Endodermal cell (in vitro differentiated cells): ENCODE results near the gene RBM38. TPM values are rescaled to one million over a fixed set of nuclear protein-coding genes. Genes with fewer than 3 reads are reported as not detected.

ENCODE experiments used
- DNase-seq: peaks from one replicate; pipeline ENCODE4 v3.0.0-alpha.2; 2017
- H3K27ac ChIP-seq: 2 replicates; pipeline ENCODE4 v1.5.1; 2013; ENCODE audit warnings: mild to moderate bottlenecking, low read depth, low read length, moderate library complexity
- H3K27me3 ChIP-seq: 2 replicates; pipeline ENCODE4 v1.6.1; 2013; ENCODE audit warnings: mild to moderate bottlenecking, low read length, moderate library complexity; ENCODE audit not compliant: insufficient read depth, control insufficient read depth, poor library complexity, severe bottlenecking
- H3K36me3 ChIP-seq: 2 replicates; pipeline ENCODE4 v1.7.0; 2013; ENCODE audit warnings: mild to moderate bottlenecking, low read length, moderate library complexity; ENCODE audit not compliant: control insufficient read depth, insufficient read depth
- H3K4me1 ChIP-seq: one replicate; pipeline ENCODE4 v1.7.0; 2013; ENCODE audit warnings: low read length; ENCODE audit not compliant: control insufficient read depth, insufficient read depth
- H3K4me3 ChIP-seq: 2 replicates; pipeline ENCODE4 v1.5.1; 2013; ENCODE audit warnings: mild to moderate bottlenecking, low read length, moderate library complexity
- H3K9ac ChIP-seq: 2 replicates; pipeline ENCODE4 v1.6.1; 2013; ENCODE audit warnings: mild to moderate bottlenecking, low read length, moderate library complexity; ENCODE audit not compliant: poor library complexity, severe bottlenecking; ENCODE audit errors: extremely low read depth
- H3K9me3 ChIP-seq: 2 replicates; pipeline ENCODE4 v1.6.1; 2013; ENCODE audit warnings: mild to moderate bottlenecking, low read length, moderate library complexity; ENCODE audit not compliant: control insufficient read depth
- H3K27ac Mint-ChIP-seq: 2 replicates; pipeline ENCODE4 v1.8.0; 2020; ENCODE audit warnings: mixed read lengths
- H3K27me3 Mint-ChIP-seq: 2 replicates; pipeline ENCODE4 v1.8.0; 2021; ENCODE audit warnings: mild to moderate bottlenecking, mixed read lengths; ENCODE audit not compliant: insufficient read depth
- H3K36me3 Mint-ChIP-seq: 2 replicates; pipeline ENCODE4 v1.8.0; 2020; ENCODE audit warnings: low read depth, mixed read lengths
- H3K4me1 Mint-ChIP-seq: 2 replicates; pipeline ENCODE4 v1.8.0; 2020; ENCODE audit warnings: mixed read lengths
- H3K4me3 Mint-ChIP-seq: 2 replicates; pipeline ENCODE4 v1.8.0; 2020; ENCODE audit warnings: mild to moderate bottlenecking, moderate library complexity, mixed read lengths
- H3K9me3 Mint-ChIP-seq: 2 replicates; pipeline ENCODE4 v1.8.0; 2020; ENCODE audit warnings: mild to moderate bottlenecking, mixed read lengths
- WGBS, 2 experiments: methylation state at CpG; one replicate each; pipeline versions ENCODE4 v1.1.5 to v1.1.7; 2013; ENCODE audit warnings: missing lambda C conversion rate in 2 of 2, mixed read lengths in 1 of 2; ENCODE audit not compliant: insufficient coverage in 1 of 2, insufficient read length in 1 of 2; 5-methylcytosine and 5-hydroxymethylcytosine counted together
- total RNA-seq, 2 donors: library from RNA; stranded (reverse); fragmentation: NEBNext Ultra II Directional in 1 of 2; extraction: Animal tissue kit (Norgen Biotek cat#: 25700) in 1 of 2; gene quantifications; 2 replicates in 1 of 2; 3 replicates in 1 of 2; pipeline ENCODE4 v1.2.1, GENCODE V29; 2021
- TF ChIP-seq, protein P1 (sequence below): fragments of 200-600 bp; sonication (generic); conservative IDR thresholded peaks from 2 replicates; pipeline ENCODE4 v1.5.0; 2021; ENCODE audit warnings: antibody characterized with exemption, mild to moderate bottlenecking

RBM38 gene
- total RNA-seq, 2 donors from 2014 or later = 29.0 to 30.2 TPM

GRCh38 chr20:57433657-57434389 is 42.6 kb downstream of the RBM38 start:
- H3K4me1 Mint-ChIP-seq = peaks cover 2% of the 10 kb centered on the region
- no peaks in the 10 kb centered on the region for H3K9me3 ChIP-seq
- H3K9ac ChIP-seq = no peak overlapping the region
- H3K36me3 ChIP-seq = no peaks in the 10 kb centered on the region
- peaks cover 4% of the 10 kb centered on the region for H3K9me3 Mint-ChIP-seq
- peaks cover 2% of the 10 kb centered on the region for H3K27me3 Mint-ChIP-seq
- DNase-seq = no peak
- no peak overlapping the region for H3K27ac ChIP-seq
- no peaks in the 10 kb centered on the region for H3K36me3 Mint-ChIP-seq
- WGBS, 2 experiments = 85 to 88% methylated on average over 9 to 14 of the region's 14 CpGs
- no peaks in the 10 kb centered on the region for H3K4me1 ChIP-seq
- H3K27me3 ChIP-seq = no peaks in the 10 kb centered on the region
- no peak overlapping the region for H3K27ac Mint-ChIP-seq
- no peak overlapping the region for H3K4me3 ChIP-seq
- no peak overlapping the region for H3K4me3 Mint-ChIP-seq
- TF ChIP-seq, protein P1, sequence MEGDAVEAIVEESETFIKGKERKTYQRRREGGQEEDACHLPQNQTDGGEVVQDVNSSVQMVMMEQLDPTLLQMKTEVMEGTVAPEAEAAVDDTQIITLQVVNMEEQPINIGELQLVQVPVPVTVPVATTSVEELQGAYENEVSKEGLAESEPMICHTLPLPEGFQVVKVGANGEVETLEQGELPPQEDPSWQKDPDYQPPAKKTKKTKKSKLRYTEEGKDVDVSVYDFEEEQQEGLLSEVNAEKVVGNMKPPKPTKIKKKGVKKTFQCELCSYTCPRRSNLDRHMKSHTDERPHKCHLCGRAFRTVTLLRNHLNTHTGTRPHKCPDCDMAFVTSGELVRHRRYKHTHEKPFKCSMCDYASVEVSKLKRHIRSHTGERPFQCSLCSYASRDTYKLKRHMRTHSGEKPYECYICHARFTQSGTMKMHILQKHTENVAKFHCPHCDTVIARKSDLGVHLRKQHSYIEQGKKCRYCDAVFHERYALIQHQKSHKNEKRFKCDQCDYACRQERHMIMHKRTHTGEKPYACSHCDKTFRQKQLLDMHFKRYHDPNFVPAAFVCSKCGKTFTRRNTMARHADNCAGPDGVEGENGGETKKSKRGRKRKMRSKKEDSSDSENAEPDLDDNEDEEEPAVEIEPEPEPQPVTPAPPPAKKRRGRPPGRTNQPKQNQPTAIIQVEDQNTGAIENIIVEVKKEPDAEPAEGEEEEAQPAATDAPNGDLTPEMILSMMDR = no peak

DNA sequence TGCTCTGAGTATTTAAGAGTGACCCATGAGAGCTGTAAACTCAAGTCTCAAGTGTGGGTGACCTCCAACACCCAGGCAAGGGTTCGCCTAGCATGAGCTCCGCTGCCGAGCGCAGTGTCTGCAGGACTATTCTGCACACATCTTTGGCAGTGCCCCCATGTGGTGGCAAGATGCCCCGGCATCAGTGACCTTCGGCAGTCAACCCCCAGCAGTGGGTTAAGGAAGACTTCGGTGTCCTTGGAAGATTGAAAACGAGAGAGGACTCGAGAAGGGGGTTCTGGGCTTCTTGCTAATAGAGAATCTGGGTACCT is 43.1 kb downstream of the RBM38 start:
- TF ChIP-seq, protein P1 = peak; percentile 59
- Mint-ChIP-seq H3K4me1 (peaks cover 2% of the 10 kb centered on the region), H3K27ac (no peak overlapping the region), H3K9me3 (peaks cover 4% of the 10 kb centered on the region), H3K27me3 (peaks cover 2% of the 10 kb centered on the region), H3K36me3 (no peaks in the 10 kb centered on the region), H3K4me3 (no peak overlapping the region)
- no peaks in the 10 kb centered on the region for H3K27me3 ChIP-seq
- no peaks in the 10 kb centered on the region for H3K36me3 ChIP-seq
- no peak overlapping the region for H3K9ac ChIP-seq
- H3K4me3 ChIP-seq = no peak overlapping the region
- 84 to 92% methylated on average over 9 of the region's 9 CpGs for WGBS, 2 experiments
- H3K27ac ChIP-seq = no peak overlapping the region
- no peak for DNase-seq
- no peaks in the 10 kb centered on the region for H3K9me3 ChIP-seq
- no peaks in the 10 kb centered on the region for H3K4me1 ChIP-seq

- DNase-seq = no peak
- Histone ChIP-seq H3K9ac (no peak overlapping the region), H3K27ac (no peak overlapping the region), H3K4me3 (no peak overlapping the region), H3K27me3 (no peaks in the 10 kb centered on the region), H3K36me3 (no peaks in the 10 kb centered on the region), H3K4me1 (no peaks in the 10 kb centered on the region), H3K9me3 (no peaks in the 10 kb centered on the region)
- TF ChIP-seq, protein P1 = no peak
- peaks cover 2% of the 10 kb centered on the region for H3K27me3 Mint-ChIP-seq
- H3K9me3 Mint-ChIP-seq = peaks cover 4% of the 10 kb centered on the region
- no peak overlapping the region for H3K27ac Mint-ChIP-seq
- WGBS, 2 experiments = 87 to 90% methylated on average over 10 of the region's 10 CpGs
- no peak overlapping the region for H3K4me3 Mint-ChIP-seq
- H3K36me3 Mint-ChIP-seq = no peaks in the 10 kb centered on the region
- peaks cover 2% of the 10 kb centered on the region for H3K4me1 Mint-ChIP-seq
Measured at GRCh38 chr20:57435105-57435497, 43.9 kb downstream of the RBM38 start.
